Subcutaneous adipose tissue (tissue), 4 donors: ENCODE data around the gene RAD21L1. TPM values are rescaled to one million over a fixed set of nuclear protein-coding genes. Genes with fewer than 3 reads are reported as not detected.

Source experiments
- CTCF ChIP-seq: fragments of 450-650 bp; IDR thresholded peaks from one replicate; pipeline ENCODE4 v1.5.1; 2016; ENCODE audit warnings: low read depth, mild to moderate bottlenecking, control low read depth, antibody characterized with exemption, moderate library complexity
- total RNA-seq, 4 donors: library from RNA; depleted of rRNA; stranded (reverse); fragments of >200 nt; gene quantifications; one replicate each; pipeline ENCODE4 v1.1.0, GENCODE V29; 2016

RAD21L1 gene
- total RNA-seq, 4 donors from 2014 or later = not detected

DNA sequence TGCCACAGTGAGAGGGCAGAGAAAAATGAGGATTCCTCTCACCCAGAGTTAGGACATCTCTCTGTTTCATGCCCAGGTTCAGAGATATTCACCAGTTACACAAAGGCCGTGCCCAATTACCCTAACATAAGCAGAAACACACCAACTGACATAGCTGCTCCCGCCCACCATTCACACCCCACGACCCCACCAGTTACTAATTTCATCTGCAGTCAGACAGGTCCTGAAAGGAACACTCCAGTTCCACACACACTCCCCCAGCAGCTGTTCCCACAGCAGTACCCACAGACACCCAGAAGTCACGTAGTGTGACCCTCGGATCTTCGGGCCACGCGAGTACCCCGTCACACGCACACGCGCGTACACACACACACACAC lies 41.6 kb upstream of the RAD21L1 start:
- no peak for TF ChIP-seq CTCF

DNA sequence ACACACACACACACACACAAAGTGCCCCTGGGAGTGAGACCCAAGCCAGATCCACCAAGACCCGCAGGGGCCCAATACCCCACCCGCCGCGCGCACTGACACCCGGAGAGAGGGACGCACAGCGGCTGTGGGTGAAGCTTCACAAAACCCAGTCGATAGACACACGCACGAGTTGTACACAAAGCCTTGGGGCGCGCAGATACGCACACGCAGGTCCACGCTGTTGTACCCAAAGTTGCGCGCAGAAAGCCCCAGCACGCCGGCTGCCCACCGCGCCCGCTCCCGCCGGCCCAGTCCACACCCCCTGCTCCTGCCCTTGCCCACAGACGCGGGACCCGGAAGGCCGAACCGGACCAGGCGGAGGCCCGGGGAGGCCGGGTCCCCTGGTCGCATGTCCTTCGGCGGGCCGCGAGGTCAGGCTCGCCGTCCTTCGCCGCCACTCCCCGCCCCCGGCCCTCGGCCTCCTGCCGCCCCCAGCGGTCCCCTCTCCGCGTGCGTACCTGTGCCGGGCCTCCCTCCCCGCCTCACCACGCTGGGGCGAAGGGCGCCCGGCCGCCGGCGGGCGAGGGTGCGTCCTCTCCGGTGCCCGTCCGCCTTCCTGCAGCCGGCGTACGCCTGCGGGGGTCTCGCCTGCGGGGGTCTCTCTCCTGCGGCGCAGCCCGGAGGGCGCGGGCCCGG lies 41.1 kb upstream of the RAD21L1 start, which contains the start of gene TMEM74B:
TMEM74B (minus strand) TSS at position 344 of the 678 bp plus-strand sequence. CDS start 1,180 bp downstream, outside the sequence.
- TF ChIP-seq CTCF = no peak

DNA sequence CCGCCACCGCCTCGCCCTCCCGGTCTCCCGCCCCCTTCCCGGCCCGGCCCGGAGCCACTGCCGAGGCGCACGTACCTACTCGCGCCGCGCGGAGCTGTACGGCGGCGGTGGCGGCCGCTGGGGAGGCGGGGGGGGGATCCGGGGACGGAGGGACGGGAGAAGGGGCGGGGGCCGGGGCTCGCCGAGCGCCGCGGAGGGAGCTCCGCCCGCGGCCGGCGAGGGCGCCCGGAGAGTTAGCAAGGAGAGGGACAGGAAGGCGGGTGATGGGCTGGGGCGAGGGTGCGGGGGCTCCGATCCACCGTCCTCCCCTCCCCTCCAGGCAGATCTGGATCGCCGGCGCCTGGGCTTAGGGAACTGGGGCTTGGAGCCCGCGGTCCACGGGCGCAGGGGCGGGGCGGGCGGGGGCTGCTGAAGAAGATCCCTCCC lies 40.5 kb upstream of the RAD21L1 start:
- TF ChIP-seq CTCF = no peak

DNA sequence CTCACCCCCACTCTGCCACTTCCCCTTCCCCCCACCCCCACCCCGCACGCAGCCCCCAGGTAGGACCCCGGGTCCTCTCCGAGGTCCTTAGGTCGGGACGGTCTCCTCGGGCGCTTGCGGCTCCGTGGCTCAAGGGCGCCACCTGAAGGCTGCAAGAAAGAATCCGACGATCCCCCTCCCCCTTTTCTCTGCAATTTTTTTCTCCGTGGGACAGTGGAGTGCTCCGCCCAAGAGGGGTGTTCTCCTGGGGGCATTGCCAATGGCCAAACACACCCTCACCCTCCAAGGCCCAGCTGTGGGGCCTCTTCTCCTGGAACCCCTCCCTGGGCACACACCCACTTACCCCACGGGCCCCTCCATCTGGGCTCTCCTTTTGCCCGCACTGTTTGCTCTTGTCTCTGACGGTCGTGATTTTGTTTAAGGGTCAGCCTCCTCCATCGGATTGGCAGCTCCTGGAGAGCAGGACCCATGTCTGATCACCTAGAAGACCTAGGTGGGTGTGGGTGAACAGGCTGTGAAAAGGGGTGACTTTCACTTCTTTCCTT lies 40.0 kb upstream of the RAD21L1 start:
- no peak for TF ChIP-seq CTCF

GRCh38 chr20:1186367-1186991 lies 39.4 kb upstream of the RAD21L1 start:
- TF ChIP-seq CTCF = no peak

DNA sequence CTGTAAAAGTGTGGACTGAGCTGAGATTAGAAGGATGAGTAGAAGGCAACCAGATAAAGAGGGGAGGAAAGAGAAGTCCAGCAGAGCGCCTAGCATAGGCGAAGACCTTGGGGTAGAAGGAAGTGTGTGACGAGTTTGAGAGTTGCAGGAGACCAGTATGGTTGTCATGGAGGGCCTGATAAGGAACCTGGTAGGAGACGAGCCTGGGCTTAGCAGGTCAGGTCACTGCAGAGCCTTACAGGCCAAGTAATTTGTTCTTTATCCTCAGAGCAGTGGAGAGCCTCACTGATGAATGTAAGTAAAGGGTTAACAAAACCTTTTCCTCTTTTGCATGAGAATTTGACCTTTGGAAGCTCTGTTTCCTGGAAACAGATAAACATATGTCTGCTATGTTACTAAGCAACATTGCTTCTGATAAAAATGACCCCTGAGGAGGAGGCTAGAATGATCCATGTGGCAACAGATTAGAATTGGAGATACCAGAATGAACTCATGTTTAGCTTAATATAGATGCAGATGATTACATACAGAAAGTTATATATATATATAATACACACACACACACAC lies 38.2 kb upstream of the RAD21L1 start:
- TF ChIP-seq CTCF = no peak

- no peak for TF ChIP-seq CTCF
These were observed 37.5 kb upstream of the RAD21L1 start for GRCh38 chr20:1188347-1188746.
